ENCODE results near the gene CHSY1.

The CHSY1 gene

GRCh38 chr15:101149864-101150722 lies 101.8 kb downstream of the CHSY1 start:
- Histone ChIP-seq H3K9me3 (ENCODE audit: insufficient read depth, low read depth, low read length) (no peaks in the 10 kb centered on the region), H2AFZ (ENCODE audit: low read length) (no peak overlapping the region), H4K20me1 (ENCODE audit: insufficient read depth, low read length, poor library complexity, severe bottlenecking) (no peaks in the 10 kb centered on the region), H3K4me3 (ENCODE audit: low read length, poor library complexity, severe bottlenecking) (no peak overlapping the region), H3K27me3 (ENCODE audit: insufficient read depth, low read length, poor library complexity, severe bottlenecking) (no peaks in the 10 kb centered on the region), H3K4me1 (ENCODE audit: insufficient read depth, low read length, poor library complexity, severe bottlenecking) (peaks cover 69% of the 10 kb centered on the region), H3K4me2 (ENCODE audit: low read depth, low read length, poor library complexity, severe bottlenecking) (peak overlapping the region; percentile 81), H3F3A (ENCODE audit: low read depth) (no peaks in the 10 kb centered on the region), H3K36me3 (ENCODE audit: insufficient read depth, low read length) (no peaks in the 10 kb centered on the region), H3K79me2 (ENCODE audit: insufficient read depth, low read length) (peaks cover 4% of the 10 kb centered on the region; the same call in 1 of the 2 replicates), H3K9ac (ENCODE audit: low read depth, low read length, poor library complexity, severe bottlenecking) (peak overlapping the region; percentile 60), H3K9me2 (replicated peaks; ENCODE audit: low read depth, low read length) (no peaks in the 10 kb centered on the region)
- no peak for TF ChIP-seq CTCF (conservative IDR thresholded peaks at IDR 0.05; ENCODE audit: low read length)
- TF ChIP-seq EZH2phosphoT487 (IDR thresholded peaks at IDR 0.05; ENCODE audit: borderline replicate concordance), result no peak

GRCh38 chr15:101148881-101149664 lies 102.8 kb downstream of the CHSY1 start:
- Histone ChIP-seq H3K79me2 (ENCODE audit: insufficient read depth, low read length) (peaks cover 4% of the 10 kb centered on the region; the same call in 1 of the 2 replicates), H3K9me3 (ENCODE audit: insufficient read depth, low read depth, low read length) (no peaks in the 10 kb centered on the region), H2AFZ (ENCODE audit: low read length) (no peak overlapping the region), H3K4me1 (ENCODE audit: insufficient read depth, low read length, poor library complexity, severe bottlenecking) (peaks cover 73% of the 10 kb centered on the region), H3K27me3 (ENCODE audit: insufficient read depth, low read length, poor library complexity, severe bottlenecking) (no peaks in the 10 kb centered on the region), H3K9me2 (replicated peaks; ENCODE audit: low read depth, low read length) (no peaks in the 10 kb centered on the region), H4K20me1 (ENCODE audit: insufficient read depth, low read length, poor library complexity, severe bottlenecking) (no peaks in the 10 kb centered on the region), H3F3A (ENCODE audit: low read depth) (no peaks in the 10 kb centered on the region), H3K4me3 (ENCODE audit: low read length, poor library complexity, severe bottlenecking) (no peak overlapping the region), H3K36me3 (ENCODE audit: insufficient read depth, low read length) (no peaks in the 10 kb centered on the region), H3K4me2 (ENCODE audit: low read depth, low read length, poor library complexity, severe bottlenecking) (peak overlapping the region; percentile 81), H3K9ac (ENCODE audit: low read depth, low read length, poor library complexity, severe bottlenecking) (peak overlapping the region; percentile 60)
- TF ChIP-seq CTCF (conservative IDR thresholded peaks at IDR 0.05; ENCODE audit: low read length), result no peak
- no peak for TF ChIP-seq EZH2phosphoT487 (IDR thresholded peaks at IDR 0.05; ENCODE audit: borderline replicate concordance)

DNA sequence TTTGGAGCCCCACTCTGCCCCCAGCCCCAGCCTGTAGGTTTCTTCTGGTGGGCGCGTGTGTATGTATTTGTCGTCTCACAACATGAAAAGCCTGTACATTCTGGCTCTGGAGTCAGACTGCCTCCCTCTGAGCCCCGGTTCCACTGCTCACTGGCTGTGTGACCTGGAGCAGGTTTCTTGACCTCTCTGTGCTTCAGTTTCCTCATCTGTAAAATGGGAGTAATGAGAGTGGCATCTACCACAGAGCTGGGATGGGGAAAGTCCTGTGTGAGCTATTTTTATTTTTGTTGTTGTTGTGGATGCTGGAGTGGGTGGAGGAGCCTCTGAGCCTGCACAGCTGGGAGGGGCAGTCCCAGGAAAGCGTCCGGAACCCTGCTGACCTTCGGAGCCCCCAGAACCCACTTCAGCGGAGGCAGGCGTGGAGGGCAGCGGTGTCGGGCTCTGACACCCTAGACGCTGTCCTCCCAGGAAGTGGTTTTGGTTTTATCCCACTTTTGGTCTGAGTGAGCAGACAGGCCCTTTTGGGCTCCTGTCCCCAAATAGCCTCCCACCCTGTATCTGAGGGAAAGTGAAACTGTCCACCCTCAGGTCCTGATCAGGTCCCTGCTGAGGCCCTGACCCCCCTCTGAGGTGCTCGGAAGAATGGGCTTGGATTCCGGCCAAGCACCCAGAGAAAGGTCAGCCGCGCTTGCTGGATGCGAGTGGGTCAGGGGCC lies 103.5 kb downstream of the CHSY1 start:
- H2AFZ ChIP-seq (ENCODE audit: low read length), result no peak overlapping the region
- peaks cover 4% of the 10 kb centered on the region; the same call in 1 of the 2 replicates for H3K79me2 ChIP-seq (ENCODE audit: insufficient read depth, low read length)
- peak overlapping the region; percentile 81 for H3K4me2 ChIP-seq (ENCODE audit: low read depth, low read length, poor library complexity, severe bottlenecking)
- TF ChIP-seq CTCF (conservative IDR thresholded peaks at IDR 0.05; ENCODE audit: low read length) (no peak), EZH2phosphoT487 (IDR thresholded peaks at IDR 0.05; ENCODE audit: borderline replicate concordance) (no peak)
- no peaks in the 10 kb centered on the region for H3F3A ChIP-seq (ENCODE audit: low read depth)
- H3K9ac ChIP-seq (ENCODE audit: low read depth, low read length, poor library complexity, severe bottlenecking), result peak overlapping the region; percentile 60
- H3K4me3 ChIP-seq (ENCODE audit: low read length, poor library complexity, severe bottlenecking), result no peak overlapping the region
- H4K20me1 ChIP-seq (ENCODE audit: insufficient read depth, low read length, poor library complexity, severe bottlenecking), result no peaks in the 10 kb centered on the region
- no peaks in the 10 kb centered on the region for H3K27me3 ChIP-seq (ENCODE audit: insufficient read depth, low read length, poor library complexity, severe bottlenecking)
- peaks cover 70% of the 10 kb centered on the region for H3K4me1 ChIP-seq (ENCODE audit: insufficient read depth, low read length, poor library complexity, severe bottlenecking)
- H3K36me3 ChIP-seq (ENCODE audit: insufficient read depth, low read length), result no peaks in the 10 kb centered on the region
- no peaks in the 10 kb centered on the region for H3K9me3 ChIP-seq (ENCODE audit: insufficient read depth, low read depth, low read length)
- no peaks in the 10 kb centered on the region for H3K9me2 ChIP-seq (replicated peaks; ENCODE audit: low read depth, low read length)
